SK-N-SH treated with all-trans-retinoic acid at 6 μM for 48 hours (cell line): ENCODE data around the gene SERPINC1.
"Not testable (repeated sequence)": the region's sequence is repeated elsewhere in the genome, so short reads cannot be mapped to it uniquely, and the experiment has no call there.

Experiments
- ATAC-seq: fragments of 200-7000 bp; cut with Tn5 transposase; 3 replicates; pipeline ENCODE4 v1.9.1; 2020; ENCODE audit warnings: mild to moderate bottlenecking, moderate library complexity
- ARNTL ChIP-seq: fragments of 450-650 bp; formaldehyde crosslinking; IDR thresholded peaks from 2 replicates; pipeline ENCODE4 v1.5.0; 2020; ENCODE audit warnings: low read depth, mild to moderate bottlenecking, moderate library complexity, borderline replicate concordance
- BACH2 ChIP-seq: fragments of 250-450 bp; sonication (Bioruptor Pico); IDR thresholded peaks from 2 replicates; pipeline ENCODE4 v1.9.0; 2021; ENCODE audit warnings: mild to moderate bottlenecking, borderline replicate concordance
- CSDC2 ChIP-seq: fragments of 250-450 bp; sonication (Bioruptor Pico); IDR thresholded peaks from 2 replicates; pipeline ENCODE4 v1.5.0; 2020; ENCODE audit warnings: mild to moderate bottlenecking, moderate library complexity
- ESRRG ChIP-seq: fragments of 250-450 bp; sonication (Bioruptor Pico); IDR thresholded peaks from 2 replicates; pipeline ENCODE4 v1.6.1; 2021; ENCODE audit warnings: mild to moderate bottlenecking
- GLIS3 ChIP-seq: fragments of 250-450 bp; sonication (Bioruptor Pico); IDR thresholded peaks from 2 replicates; pipeline ENCODE4 v1.5.0; 2020; ENCODE audit warnings: mild to moderate bottlenecking, moderate library complexity
- ISL1 ChIP-seq: fragments of 250-450 bp; sonication (Bioruptor Pico); IDR thresholded peaks from 2 replicates; pipeline ENCODE4 v2.1.2; 2022; ENCODE audit warnings: mild to moderate bottlenecking, moderate library complexity
- OSR1 ChIP-seq: fragments of 250-450 bp; sonication (Bioruptor Pico); IDR thresholded peaks from 2 replicates; pipeline ENCODE4 v1.8.0; 2022; ENCODE audit warnings: moderate library complexity, mild to moderate bottlenecking, inconsistent platforms
- PPARA ChIP-seq: fragments of 250-450 bp; sonication (Bioruptor Pico); IDR thresholded peaks from 2 replicates; pipeline ENCODE4 v1.5.0; 2020; ENCODE audit warnings: mild to moderate bottlenecking, borderline replicate concordance
- RARB ChIP-seq: fragments of 250-450 bp; sonication (Bioruptor Pico); IDR thresholded peaks from 2 replicates; pipeline ENCODE4 v1.8.0; 2021; ENCODE audit warnings: mild to moderate bottlenecking, moderate library complexity
- TCF4 ChIP-seq: fragments of 250-450 bp; sonication (Bioruptor Pico); IDR thresholded peaks from 2 replicates; pipeline ENCODE4 v1.8.0; 2021; ENCODE audit warnings: mild to moderate bottlenecking, moderate library complexity, borderline replicate concordance
- TOX ChIP-seq: fragments of 250-450 bp; sonication (Bioruptor Pico); IDR thresholded peaks from 2 replicates; pipeline ENCODE4 v1.8.0; 2021; ENCODE audit warnings: mild to moderate bottlenecking, moderate library complexity, borderline replicate concordance
- ZC3H10 ChIP-seq: fragments of 250-450 bp; sonication (Bioruptor Pico); IDR thresholded peaks from 2 replicates; pipeline ENCODE4 v1.5.1; 2021; ENCODE audit warnings: mild to moderate bottlenecking, moderate library complexity
- ZFP30 ChIP-seq: fragments of 450-650 bp; formaldehyde crosslinking; IDR thresholded peaks from 2 replicates; pipeline ENCODE4 v1.5.0; 2022; ENCODE audit warnings: mild to moderate bottlenecking, moderate library complexity
- ZNF565 ChIP-seq: fragments of 450-650 bp; formaldehyde crosslinking; conservative IDR thresholded peaks from 2 replicates; pipeline ENCODE4 v1.5.0; 2020; ENCODE audit warnings: low read depth, mild to moderate bottlenecking, moderate library complexity
- ZNF70 ChIP-seq: fragments of 450-650 bp; formaldehyde crosslinking; IDR thresholded peaks from 2 replicates; pipeline ENCODE4 v1.5.0; 2020; ENCODE audit warnings: mild to moderate bottlenecking, moderate library complexity
- ZNF8 ChIP-seq: fragments of 450-650 bp; formaldehyde crosslinking; IDR thresholded peaks from 2 replicates; pipeline ENCODE4 v1.5.0; 2020; ENCODE audit warnings: mild to moderate bottlenecking, moderate library complexity
- TF ChIP-seq, protein P1 (sequence below): fragments of 250-450 bp; sonication (Bioruptor Pico); IDR thresholded peaks from 2 replicates; pipeline ENCODE4 v1.5.1; 2020; ENCODE audit warnings: low read depth, mild to moderate bottlenecking, moderate library complexity
- TF ChIP-seq, protein P2 (sequence below): fragments of 250-450 bp; sonication (Bioruptor Pico); IDR thresholded peaks from 2 replicates; pipeline ENCODE4 v1.8.0; 2020; ENCODE audit warnings: mild to moderate bottlenecking, moderate library complexity, borderline replicate concordance
- TF ChIP-seq, protein P3 (sequence below): fragments of 250-450 bp; sonication (Bioruptor Pico); IDR thresholded peaks from 2 replicates; pipeline ENCODE4 v1.8.0; 2021; ENCODE audit warnings: low read depth, mild to moderate bottlenecking, moderate library complexity, borderline replicate concordance
- TF ChIP-seq, protein P4 (sequence below): fragments of 250-450 bp; sonication (Bioruptor Pico); IDR thresholded peaks from 2 replicates; pipeline ENCODE4 v1.5.0; 2020; ENCODE audit warnings: mild to moderate bottlenecking, moderate library complexity

Gene SERPINC1

DNA sequence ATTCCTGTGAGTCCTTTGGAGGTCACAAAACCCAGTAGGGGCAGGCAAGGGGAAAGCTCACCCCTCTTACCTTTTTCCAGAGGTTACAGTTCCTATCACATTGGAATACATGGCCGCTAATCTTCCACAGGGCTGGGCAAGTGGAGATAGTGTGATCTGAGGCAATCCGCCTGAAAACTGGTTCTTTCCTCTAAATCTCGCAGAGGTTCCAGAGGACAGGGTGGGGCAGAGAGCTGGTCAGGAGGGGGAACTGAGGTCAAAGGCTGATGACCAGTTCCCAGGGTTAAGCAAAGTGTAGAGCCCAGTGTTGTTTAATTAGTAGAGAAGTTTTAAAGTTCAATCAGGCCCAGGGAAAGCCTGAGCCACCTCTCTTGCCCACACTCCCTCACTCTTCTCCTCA, at the start of gene SERPINC1:
Gene SERPINC1, minus strand, starts transcription at position 179 of the 400 bp plus-strand sequence. Its CDS starts 68 bp downstream, at position 111.
- TF ChIP-seq TCF4 (CRISPR knock-in tag), result no peak
- TF ChIP-seq OSR1 (CRISPR knock-in tag), result no peak
- no peak for ATAC-seq

DNA sequence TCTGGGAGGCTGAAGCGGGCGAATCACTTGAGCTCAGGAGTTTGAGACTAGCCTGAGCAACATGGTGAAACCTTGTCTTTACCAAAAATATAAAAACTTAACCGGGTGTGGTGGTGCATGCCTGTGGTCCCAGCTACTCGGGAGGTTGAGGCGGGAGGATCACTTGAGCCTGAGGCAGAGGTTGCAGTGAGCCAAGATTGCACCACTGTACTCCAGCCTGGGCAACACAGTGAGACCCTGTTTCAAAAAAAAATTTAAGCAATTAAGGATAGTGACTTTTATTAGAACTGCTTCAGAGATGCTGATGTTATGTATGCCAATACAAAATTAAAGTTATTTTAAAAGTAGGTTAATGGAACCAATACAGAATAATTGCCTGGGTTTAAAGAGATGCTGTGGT, 48.8 kb upstream of the SERPINC1 start:
- not testable (repeated sequence) for ATAC-seq

DNA sequence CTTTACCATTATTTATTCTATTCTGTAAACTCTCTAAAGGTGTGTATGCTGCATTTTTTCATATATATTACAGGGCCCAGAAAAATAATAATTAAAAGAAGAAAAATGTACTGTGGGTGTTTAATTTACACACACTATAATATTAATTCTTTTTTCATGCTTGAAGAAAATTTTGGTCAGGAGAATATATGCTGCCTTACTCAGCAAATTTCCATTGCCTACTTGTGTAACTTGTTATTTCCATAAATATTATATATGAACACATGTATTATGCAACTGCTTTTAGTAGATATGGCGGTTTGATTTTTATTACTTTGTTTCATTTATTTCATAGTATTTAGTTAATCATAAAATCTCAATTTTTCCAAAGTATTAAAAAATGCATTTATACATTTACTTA, 46.4 kb upstream of the SERPINC1 start:
- no peak for ATAC-seq
- TF ChIP-seq ISL1 (CRISPR knock-in tag), result no peak
- TF ChIP-seq ARNTL, result no peak
- TF ChIP-seq ZNF565 (CRISPR knock-in tag), result no peak
- TF ChIP-seq ZNF70 (CRISPR knock-in tag), result no peak
- no peak for TF ChIP-seq RARB (CRISPR knock-in tag)
- TF ChIP-seq ZNF8 (CRISPR knock-in tag), result no peak
- TF ChIP-seq ZFP30 (CRISPR knock-in tag), result no peak
- TF ChIP-seq CSDC2 (CRISPR knock-in tag), result no peak
- no peak for TF ChIP-seq ZC3H10 (CRISPR knock-in tag)
- TF ChIP-seq, protein P1, sequence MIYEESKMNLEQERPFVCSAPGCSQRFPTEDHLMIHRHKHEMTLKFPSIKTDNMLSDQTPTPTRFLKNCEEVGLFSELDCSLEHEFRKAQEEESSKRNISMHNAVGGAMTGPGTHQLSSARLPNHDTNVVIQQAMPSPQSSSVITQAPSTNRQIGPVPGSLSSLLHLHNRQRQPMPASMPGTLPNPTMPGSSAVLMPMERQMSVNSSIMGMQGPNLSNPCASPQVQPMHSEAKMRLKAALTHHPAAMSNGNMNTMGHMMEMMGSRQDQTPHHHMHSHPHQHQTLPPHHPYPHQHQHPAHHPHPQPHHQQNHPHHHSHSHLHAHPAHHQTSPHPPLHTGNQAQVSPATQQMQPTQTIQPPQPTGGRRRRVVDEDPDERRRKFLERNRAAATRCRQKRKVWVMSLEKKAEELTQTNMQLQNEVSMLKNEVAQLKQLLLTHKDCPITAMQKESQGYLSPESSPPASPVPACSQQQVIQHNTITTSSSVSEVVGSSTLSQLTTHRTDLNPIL (CRISPR knock-in tag), result no peak
- TF ChIP-seq, protein P2, sequence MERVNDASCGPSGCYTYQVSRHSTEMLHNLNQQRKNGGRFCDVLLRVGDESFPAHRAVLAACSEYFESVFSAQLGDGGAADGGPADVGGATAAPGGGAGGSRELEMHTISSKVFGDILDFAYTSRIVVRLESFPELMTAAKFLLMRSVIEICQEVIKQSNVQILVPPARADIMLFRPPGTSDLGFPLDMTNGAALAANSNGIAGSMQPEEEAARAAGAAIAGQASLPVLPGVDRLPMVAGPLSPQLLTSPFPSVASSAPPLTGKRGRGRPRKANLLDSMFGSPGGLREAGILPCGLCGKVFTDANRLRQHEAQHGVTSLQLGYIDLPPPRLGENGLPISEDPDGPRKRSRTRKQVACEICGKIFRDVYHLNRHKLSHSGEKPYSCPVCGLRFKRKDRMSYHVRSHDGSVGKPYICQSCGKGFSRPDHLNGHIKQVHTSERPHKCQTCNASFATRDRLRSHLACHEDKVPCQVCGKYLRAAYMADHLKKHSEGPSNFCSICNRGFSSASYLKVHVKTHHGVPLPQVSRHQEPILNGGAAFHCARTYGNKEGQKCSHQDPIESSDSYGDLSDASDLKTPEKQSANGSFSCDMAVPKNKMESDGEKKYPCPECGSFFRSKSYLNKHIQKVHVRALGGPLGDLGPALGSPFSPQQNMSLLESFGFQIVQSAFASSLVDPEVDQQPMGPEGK (CRISPR knock-in tag), result no peak
- TF ChIP-seq GLIS3, result no peak
- no peak for TF ChIP-seq ESRRG (CRISPR knock-in tag)
- TF ChIP-seq, protein P3, sequence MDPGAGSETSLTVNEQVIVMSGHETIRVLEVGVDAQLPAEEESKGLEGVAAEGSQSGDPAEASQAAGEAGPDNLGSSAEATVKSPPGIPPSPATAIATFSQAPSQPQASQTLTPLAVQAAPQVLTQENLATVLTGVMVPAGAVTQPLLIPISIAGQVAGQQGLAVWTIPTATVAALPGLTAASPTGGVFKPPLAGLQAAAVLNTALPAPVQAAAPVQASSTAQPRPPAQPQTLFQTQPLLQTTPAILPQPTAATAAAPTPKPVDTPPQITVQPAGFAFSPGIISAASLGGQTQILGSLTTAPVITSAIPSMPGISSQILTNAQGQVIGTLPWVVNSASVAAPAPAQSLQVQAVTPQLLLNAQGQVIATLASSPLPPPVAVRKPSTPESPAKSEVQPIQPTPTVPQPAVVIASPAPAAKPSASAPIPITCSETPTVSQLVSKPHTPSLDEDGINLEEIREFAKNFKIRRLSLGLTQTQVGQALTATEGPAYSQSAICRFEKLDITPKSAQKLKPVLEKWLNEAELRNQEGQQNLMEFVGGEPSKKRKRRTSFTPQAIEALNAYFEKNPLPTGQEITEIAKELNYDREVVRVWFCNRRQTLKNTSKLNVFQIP (CRISPR knock-in tag), result no peak
- TF ChIP-seq PPARA (CRISPR knock-in tag), result no peak
- TF ChIP-seq BACH2 (CRISPR knock-in tag), result no peak

DNA sequence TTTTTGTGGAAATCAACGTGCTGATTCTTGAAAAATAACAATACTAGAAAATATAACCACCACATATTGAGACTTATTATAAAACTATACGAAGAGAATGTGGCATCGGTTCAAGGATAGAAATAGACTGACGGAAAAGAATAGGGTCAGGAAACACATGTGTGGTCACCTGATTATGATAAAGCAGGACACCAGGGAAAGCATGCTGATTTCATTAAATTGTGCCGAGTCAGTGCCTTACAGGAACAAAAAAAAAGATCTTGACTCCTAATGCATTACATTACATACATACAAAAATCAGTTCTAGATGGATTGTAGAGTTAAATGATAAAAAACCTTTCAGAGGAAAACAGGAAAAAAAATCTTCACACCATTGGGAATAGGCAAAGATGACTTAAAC, 43.5 kb upstream of the SERPINC1 start:
- no peak for ATAC-seq
- TF ChIP-seq BACH2 (CRISPR knock-in tag) (peak; percentile 47; the same call in 1 of the 2 replicates), PPARA (CRISPR knock-in tag) (no peak)
- TF ChIP-seq, all 23 proteins: peak for 1

DNA sequence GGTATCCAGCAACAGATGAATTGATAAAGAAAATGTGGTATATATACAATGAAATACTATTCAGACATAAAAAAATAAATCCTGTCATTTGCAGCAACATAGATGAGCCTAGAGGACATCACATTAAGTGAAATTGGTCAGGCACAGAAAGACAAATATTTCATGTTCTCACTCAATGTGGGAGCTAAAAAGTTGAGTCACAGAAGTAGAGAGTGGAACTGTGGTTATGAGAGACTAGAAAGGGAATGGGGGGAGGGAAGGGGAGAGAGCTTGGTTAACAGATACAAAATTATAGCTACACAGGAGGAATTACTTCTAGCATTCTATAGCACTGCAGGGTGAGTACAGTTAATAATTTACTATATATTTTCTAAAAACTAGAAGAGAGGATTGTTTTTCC, 37.1 kb upstream of the SERPINC1 start:
- no peak for ATAC-seq
- TF ChIP-seq, protein P2 (CRISPR knock-in tag), result no peak
- TF ChIP-seq TCF4 (CRISPR knock-in tag), result no peak
- no peak for TF ChIP-seq GLIS3

DNA sequence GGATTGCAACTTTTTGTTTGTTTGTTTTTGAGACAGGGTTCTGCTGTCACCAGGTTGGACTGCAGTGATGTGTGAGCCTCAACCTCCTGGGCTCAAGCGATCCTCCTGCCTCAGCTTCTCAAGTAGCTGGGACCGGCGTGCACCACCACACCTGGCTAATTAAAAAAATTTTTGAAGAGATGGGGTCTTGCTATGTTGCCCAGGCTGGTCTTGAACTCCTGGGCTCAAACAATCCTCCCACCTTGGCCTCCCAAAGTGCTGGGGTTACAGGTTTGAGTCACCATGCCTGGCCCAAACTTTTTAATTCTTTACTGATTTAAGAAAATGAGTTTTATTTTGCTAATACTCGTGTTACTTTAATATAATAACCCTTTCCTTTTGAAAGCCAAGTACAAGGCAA, 31.5 kb upstream of the SERPINC1 start:
- TF ChIP-seq CSDC2 (CRISPR knock-in tag), result no peak
- TF ChIP-seq BACH2 (CRISPR knock-in tag), result no peak
- no peak for TF ChIP-seq RARB (CRISPR knock-in tag)
- TF ChIP-seq OSR1 (CRISPR knock-in tag), result no peak
- TF ChIP-seq ZNF565 (CRISPR knock-in tag), result no peak
- no peak for TF ChIP-seq ZFP30 (CRISPR knock-in tag)
- TF ChIP-seq ZC3H10 (CRISPR knock-in tag), result no peak
- no peak for TF ChIP-seq TOX (CRISPR knock-in tag)
- TF ChIP-seq, protein P2 (CRISPR knock-in tag), result no peak
- TF ChIP-seq, protein P4, sequence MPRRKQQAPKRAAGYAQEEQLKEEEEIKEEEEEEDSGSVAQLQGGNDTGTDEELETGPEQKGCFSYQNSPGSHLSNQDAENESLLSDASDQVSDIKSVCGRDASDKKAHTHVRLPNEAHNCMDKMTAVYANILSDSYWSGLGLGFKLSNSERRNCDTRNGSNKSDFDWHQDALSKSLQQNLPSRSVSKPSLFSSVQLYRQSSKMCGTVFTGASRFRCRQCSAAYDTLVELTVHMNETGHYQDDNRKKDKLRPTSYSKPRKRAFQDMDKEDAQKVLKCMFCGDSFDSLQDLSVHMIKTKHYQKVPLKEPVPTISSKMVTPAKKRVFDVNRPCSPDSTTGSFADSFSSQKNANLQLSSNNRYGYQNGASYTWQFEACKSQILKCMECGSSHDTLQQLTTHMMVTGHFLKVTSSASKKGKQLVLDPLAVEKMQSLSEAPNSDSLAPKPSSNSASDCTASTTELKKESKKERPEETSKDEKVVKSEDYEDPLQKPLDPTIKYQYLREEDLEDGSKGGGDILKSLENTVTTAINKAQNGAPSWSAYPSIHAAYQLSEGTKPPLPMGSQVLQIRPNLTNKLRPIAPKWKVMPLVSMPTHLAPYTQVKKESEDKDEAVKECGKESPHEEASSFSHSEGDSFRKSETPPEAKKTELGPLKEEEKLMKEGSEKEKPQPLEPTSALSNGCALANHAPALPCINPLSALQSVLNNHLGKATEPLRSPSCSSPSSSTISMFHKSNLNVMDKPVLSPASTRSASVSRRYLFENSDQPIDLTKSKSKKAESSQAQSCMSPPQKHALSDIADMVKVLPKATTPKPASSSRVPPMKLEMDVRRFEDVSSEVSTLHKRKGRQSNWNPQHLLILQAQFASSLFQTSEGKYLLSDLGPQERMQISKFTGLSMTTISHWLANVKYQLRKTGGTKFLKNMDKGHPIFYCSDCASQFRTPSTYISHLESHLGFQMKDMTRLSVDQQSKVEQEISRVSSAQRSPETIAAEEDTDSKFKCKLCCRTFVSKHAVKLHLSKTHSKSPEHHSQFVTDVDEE (CRISPR knock-in tag), result no peak
- TF ChIP-seq ISL1 (CRISPR knock-in tag), result no peak
- no peak for TF ChIP-seq TCF4 (CRISPR knock-in tag)
- no peak for ATAC-seq
